ENCODE results near the gene PURB.
"Not testable (repeated sequence)": the region's sequence is repeated elsewhere in the genome, so short reads cannot be mapped to it uniquely, and the experiment has no call there.

The PURB gene

DNA sequence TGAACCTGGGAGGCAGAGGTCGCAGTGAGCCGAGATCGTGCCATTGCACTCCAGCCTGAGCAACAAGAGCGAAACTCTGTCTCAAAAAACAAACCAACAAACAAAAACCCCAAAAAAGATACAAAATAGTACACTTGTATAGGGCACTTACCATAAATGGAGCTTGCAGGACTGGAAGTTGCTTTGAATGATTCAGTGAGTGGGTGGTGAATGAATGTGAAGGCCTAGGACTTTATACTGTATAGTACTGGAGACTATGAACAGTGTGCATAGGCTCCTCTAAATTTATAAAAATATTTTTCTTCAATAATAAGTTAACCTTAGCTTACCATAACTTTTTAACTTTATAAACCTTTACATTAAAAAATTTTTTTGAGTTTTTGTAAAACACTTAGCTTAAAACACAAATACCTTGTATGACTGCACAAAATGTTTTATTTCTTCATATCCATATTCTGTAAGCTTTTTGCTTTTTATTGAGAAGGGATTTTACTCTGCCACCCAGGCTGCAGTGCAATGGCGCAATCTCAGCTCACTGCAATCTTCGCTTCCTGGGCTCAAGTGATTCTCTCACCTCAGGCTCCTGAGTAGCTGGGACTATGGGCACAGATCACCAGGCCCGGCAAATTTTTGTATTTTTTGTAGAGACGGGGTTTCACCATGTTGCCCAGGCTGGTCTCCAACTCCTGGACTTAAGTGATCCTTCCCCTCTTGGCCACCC, 30.5 kb downstream of the PURB start:
- no peak overlapping the region for H3K4me3 ChIP-seq (ENCODE audit: low read depth in 1 of 2, low read length in 2 of 2)
- no peaks in the 10 kb centered on the region for H3K4me1 ChIP-seq (ENCODE audit: control insufficient read depth in 1 of 2, insufficient read depth in 2 of 2, low read length in 2 of 2)
- H3K36me3 ChIP-seq (ENCODE audit: control insufficient read depth in 1 of 2, insufficient read depth in 2 of 2, low read length in 2 of 2): no peaks in the 10 kb centered on the region
- H3K9me3 ChIP-seq (ENCODE audit: control insufficient read depth in 1 of 2, low read length in 2 of 2): no peaks in the 10 kb centered on the region
- no peak overlapping the region for H3K27ac ChIP-seq (ENCODE audit: low read depth, low read length)
- no peak overlapping the region for H3K9ac ChIP-seq (ENCODE audit: low read depth in 1 of 2, low read length in 2 of 2)
- no peaks in the 10 kb centered on the region for H3K27me3 ChIP-seq (ENCODE audit: control insufficient read depth in 1 of 2, insufficient read depth in 2 of 2, low read length in 2 of 2)

DNA sequence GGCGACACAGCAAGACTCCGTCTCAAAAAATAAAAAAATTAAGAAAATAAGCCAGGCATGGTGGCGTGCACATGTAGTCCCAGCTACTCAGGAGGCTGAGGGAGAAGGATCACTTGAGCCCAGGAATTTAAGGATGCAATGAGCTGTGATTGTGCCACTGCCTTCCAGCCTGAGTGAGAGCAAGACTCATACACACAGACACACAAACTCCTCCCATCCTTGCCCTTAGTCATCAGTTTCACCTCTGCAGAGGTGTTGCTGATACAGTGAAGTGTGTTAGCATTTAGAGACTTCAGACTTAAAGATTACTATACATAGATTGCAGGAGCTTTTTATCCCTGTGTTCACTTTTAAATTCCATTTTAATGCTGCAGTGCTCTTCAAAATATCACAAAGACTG, 31.9 kb downstream of the PURB start:
- Histone ChIP-seq H3K9me3 (ENCODE audit: control insufficient read depth in 1 of 2, low read length in 2 of 2) (no peaks in the 10 kb centered on the region), H3K36me3 (ENCODE audit: control insufficient read depth in 1 of 2, insufficient read depth in 2 of 2, low read length in 2 of 2) (no peaks in the 10 kb centered on the region), H3K27ac (ENCODE audit: low read depth, low read length) (no peak overlapping the region), H3K4me3 (ENCODE audit: low read depth in 1 of 2, low read length in 2 of 2) (no peak overlapping the region), H3K27me3 (ENCODE audit: control insufficient read depth in 1 of 2, insufficient read depth in 2 of 2, low read length in 2 of 2) (no peaks in the 10 kb centered on the region), H3K9ac (ENCODE audit: low read depth in 1 of 2, low read length in 2 of 2) (no peak overlapping the region), H3K4me1 (ENCODE audit: control insufficient read depth in 1 of 2, insufficient read depth in 2 of 2, low read length in 2 of 2) (no peaks in the 10 kb centered on the region)

DNA sequence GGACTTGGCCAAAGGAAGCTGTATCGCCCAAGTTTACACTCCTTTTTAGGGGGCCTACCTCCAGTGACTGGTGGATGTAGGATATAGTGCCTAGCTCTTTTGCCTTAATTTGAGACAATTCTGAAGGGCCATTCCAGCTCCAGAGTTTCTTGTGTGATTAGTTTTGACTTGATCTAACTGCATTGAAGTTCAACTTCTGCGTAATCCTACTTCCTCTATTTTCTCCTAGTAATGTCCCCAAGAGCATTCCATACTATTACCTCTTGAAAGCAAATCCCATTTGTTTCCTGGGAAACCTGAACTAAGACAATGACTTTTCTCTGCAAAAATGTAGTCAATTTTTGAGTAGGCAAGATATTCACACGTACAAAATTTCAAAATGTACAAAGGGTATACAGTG, 32.7 kb downstream of the PURB start:
- H3K4me3 ChIP-seq (ENCODE audit: low read depth in 1 of 2, low read length in 2 of 2): no peak overlapping the region
- no peaks in the 10 kb centered on the region for H3K36me3 ChIP-seq (ENCODE audit: control insufficient read depth in 1 of 2, insufficient read depth in 2 of 2, low read length in 2 of 2)
- H3K4me1 ChIP-seq (ENCODE audit: control insufficient read depth in 1 of 2, insufficient read depth in 2 of 2, low read length in 2 of 2): no peaks in the 10 kb centered on the region
- no peaks in the 10 kb centered on the region for H3K9me3 ChIP-seq (ENCODE audit: control insufficient read depth in 1 of 2, low read length in 2 of 2)
- H3K27me3 ChIP-seq (ENCODE audit: control insufficient read depth in 1 of 2, insufficient read depth in 2 of 2, low read length in 2 of 2): no peaks in the 10 kb centered on the region
- no peak overlapping the region for H3K27ac ChIP-seq (ENCODE audit: low read depth, low read length)
- H3K9ac ChIP-seq (ENCODE audit: low read depth in 1 of 2, low read length in 2 of 2): no peak overlapping the region

DNA sequence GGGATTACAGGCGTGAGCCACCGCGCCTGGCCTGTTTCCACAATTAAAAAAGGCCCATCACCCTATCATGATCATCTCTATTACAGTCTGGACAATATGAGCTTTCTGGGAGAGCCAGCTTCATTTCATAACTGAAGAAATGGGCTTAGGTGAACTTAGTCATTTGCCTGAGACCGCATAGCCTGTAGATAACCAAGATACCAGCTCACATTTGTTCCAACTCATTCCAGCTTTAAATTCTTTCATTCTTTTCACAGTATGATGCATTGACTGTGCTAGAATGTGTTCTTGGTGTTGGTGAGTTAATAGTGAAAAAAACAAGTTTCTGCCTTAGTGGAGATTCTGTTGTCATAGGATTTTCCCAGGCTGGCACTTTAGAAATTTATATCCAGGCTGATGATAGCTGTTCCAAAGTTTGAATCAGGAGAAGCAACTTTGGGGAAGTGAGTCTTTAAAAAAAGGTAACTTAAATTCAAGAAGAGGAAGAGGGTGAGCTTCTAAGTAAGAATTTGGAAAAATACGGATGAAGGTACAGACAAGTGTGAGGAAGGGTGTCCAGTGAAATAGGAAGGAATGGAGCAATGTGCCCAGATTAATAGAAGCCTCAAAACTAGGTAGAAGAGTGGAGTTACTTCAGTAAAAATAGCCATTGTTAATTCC, 35.3 kb downstream of the PURB start:
- H3K9me3 ChIP-seq (ENCODE audit: control insufficient read depth in 1 of 2, low read length in 2 of 2): no peaks in the 10 kb centered on the region
- H3K27ac ChIP-seq (ENCODE audit: low read depth, low read length): no peak overlapping the region
- H3K36me3 ChIP-seq (ENCODE audit: control insufficient read depth in 1 of 2, insufficient read depth in 2 of 2, low read length in 2 of 2): no peaks in the 10 kb centered on the region
- no peak overlapping the region for H3K9ac ChIP-seq (ENCODE audit: low read depth in 1 of 2, low read length in 2 of 2)
- peaks cover 11 to 17% of the 10 kb centered on the region in 2 donors for H3K4me1 ChIP-seq (ENCODE audit: control insufficient read depth in 1 of 2, insufficient read depth in 2 of 2, low read length in 2 of 2)
- no peaks in the 10 kb centered on the region for H3K27me3 ChIP-seq (ENCODE audit: control insufficient read depth in 1 of 2, insufficient read depth in 2 of 2, low read length in 2 of 2)
- no peak overlapping the region for H3K4me3 ChIP-seq (ENCODE audit: low read depth in 1 of 2, low read length in 2 of 2)

GRCh38 chr7:44849259-44849884, 36.0 kb downstream of the PURB start:
- H3K4me1 ChIP-seq (ENCODE audit: control insufficient read depth in 1 of 2, insufficient read depth in 2 of 2, low read length in 2 of 2): peaks cover 13 to 17% of the 10 kb centered on the region in 2 donors
- H3K9me3 ChIP-seq (ENCODE audit: control insufficient read depth in 1 of 2, low read length in 2 of 2): no peaks in the 10 kb centered on the region
- no peaks in the 10 kb centered on the region for H3K27me3 ChIP-seq (ENCODE audit: control insufficient read depth in 1 of 2, insufficient read depth in 2 of 2, low read length in 2 of 2)
- H3K9ac ChIP-seq (ENCODE audit: low read depth in 1 of 2, low read length in 2 of 2): peak overlapping the region in 1 of 2 donors; percentile 92
- no peak overlapping the region for H3K4me3 ChIP-seq (ENCODE audit: low read depth in 1 of 2, low read length in 2 of 2)
- no peaks in the 10 kb centered on the region for H3K36me3 ChIP-seq (ENCODE audit: control insufficient read depth in 1 of 2, insufficient read depth in 2 of 2, low read length in 2 of 2)
- H3K27ac ChIP-seq (ENCODE audit: low read depth, low read length): no peak overlapping the region

GRCh38 chr7:44847920-44848634, 37.3 kb downstream of the PURB start, which contains the start of gene H2AZ2:
H2AZ2 (minus strand) TSS chr7:44848087; CDS start chr7:44847971, 116 bp downstream.
- Histone ChIP-seq H3K4me3 (ENCODE audit: low read depth in 1 of 2, low read length in 2 of 2) (peak within 1 kb of the TSS; percentile 96 to 98), H3K4me1 (ENCODE audit: control insufficient read depth in 1 of 2, insufficient read depth in 2 of 2, low read length in 2 of 2) (peaks cover 13 to 17% of the 10 kb centered on the region in 2 donors), H3K27me3 (ENCODE audit: control insufficient read depth in 1 of 2, insufficient read depth in 2 of 2, low read length in 2 of 2) (no peaks in the 10 kb centered on the region)

GRCh38 chr7:44847509-44847919, 37.8 kb downstream of the PURB start:
- H3K36me3 ChIP-seq (ENCODE audit: control insufficient read depth in 1 of 2, insufficient read depth in 2 of 2, low read length in 2 of 2): peaks cover under 1 to 3% of the 10 kb centered on the region in 2 donors
- H3K4me1 ChIP-seq (ENCODE audit: control insufficient read depth in 1 of 2, insufficient read depth in 2 of 2, low read length in 2 of 2): peaks cover 13 to 17% of the 10 kb centered on the region in 2 donors
- H3K27me3 ChIP-seq (ENCODE audit: control insufficient read depth in 1 of 2, insufficient read depth in 2 of 2, low read length in 2 of 2): no peaks in the 10 kb centered on the region
- H3K9ac ChIP-seq (ENCODE audit: low read depth in 1 of 2, low read length in 2 of 2): peak overlapping the region; percentile 94 to 99
- no peaks in the 10 kb centered on the region for H3K9me3 ChIP-seq (ENCODE audit: control insufficient read depth in 1 of 2, low read length in 2 of 2)
- H3K4me3 ChIP-seq (ENCODE audit: low read depth in 1 of 2, low read length in 2 of 2): peak overlapping the region; percentile 96 to 98
- H3K27ac ChIP-seq (ENCODE audit: low read depth, low read length): peak overlapping the region; percentile 96

More at GRCh38 chr7:44847920-44848634, 37.3 kb downstream of the PURB start, which contains the start of gene H2AZ2:
- Histone ChIP-seq H3K9me3 (ENCODE audit: control insufficient read depth in 1 of 2, low read length in 2 of 2) (no peaks in the 10 kb centered on the region), H3K36me3 (ENCODE audit: control insufficient read depth in 1 of 2, insufficient read depth in 2 of 2, low read length in 2 of 2) (no peaks in the 10 kb centered on the region), H3K27ac (ENCODE audit: low read depth, low read length) (peak within 1 kb of the TSS; percentile 96), H3K9ac (ENCODE audit: low read depth in 1 of 2, low read length in 2 of 2) (peak within 1 kb of the TSS; percentile 94 to 99)

DNA sequence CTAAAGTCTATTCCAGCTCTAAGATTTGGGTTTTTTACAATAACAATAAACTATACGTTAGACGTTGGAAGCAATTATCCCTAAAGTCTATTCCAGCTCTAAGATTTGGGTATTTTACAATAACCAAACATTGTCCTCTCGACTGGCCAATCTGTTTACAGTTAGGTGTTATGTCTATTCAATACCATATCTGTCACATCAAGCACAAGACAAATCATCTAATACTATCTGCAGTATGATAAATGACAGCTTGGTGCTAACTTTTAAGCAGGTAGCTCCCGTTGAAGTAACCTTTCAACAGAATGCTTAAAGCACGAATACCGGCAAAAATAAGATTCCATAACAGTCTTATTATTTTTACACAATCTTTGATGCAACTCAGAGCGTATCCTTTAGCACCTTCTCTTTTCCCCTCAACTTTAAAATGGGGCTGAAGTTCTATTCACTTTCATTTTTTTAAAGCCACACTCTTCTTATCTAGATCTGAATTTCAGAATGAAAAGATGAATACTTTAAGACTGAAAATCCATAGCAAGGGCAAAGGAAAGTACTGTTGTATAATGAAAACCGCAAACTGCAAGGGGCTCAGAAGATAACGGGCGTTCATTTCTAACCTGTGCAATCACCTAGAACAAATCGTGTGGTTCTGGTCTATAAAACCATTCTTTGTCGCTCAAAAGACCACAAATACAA, 38.4 kb downstream of the PURB start:
- peaks cover 13 to 17% of the 10 kb centered on the region in 2 donors for H3K4me1 ChIP-seq (ENCODE audit: control insufficient read depth in 1 of 2, insufficient read depth in 2 of 2, low read length in 2 of 2)
- no peaks in the 10 kb centered on the region for H3K9me3 ChIP-seq (ENCODE audit: control insufficient read depth in 1 of 2, low read length in 2 of 2)
- H3K9ac ChIP-seq (ENCODE audit: low read depth in 1 of 2, low read length in 2 of 2): peak overlapping the region; percentile 94 to 99
- H3K27ac ChIP-seq (ENCODE audit: low read depth, low read length): peak overlapping the region; percentile 96
- peaks cover 6 to 7% of the 10 kb centered on the region in 2 donors for H3K36me3 ChIP-seq (ENCODE audit: control insufficient read depth in 1 of 2, insufficient read depth in 2 of 2, low read length in 2 of 2)
- H3K27me3 ChIP-seq (ENCODE audit: control insufficient read depth in 1 of 2, insufficient read depth in 2 of 2, low read length in 2 of 2): no peaks in the 10 kb centered on the region
- H3K4me3 ChIP-seq (ENCODE audit: low read depth in 1 of 2, low read length in 2 of 2): peak overlapping the region; percentile 96 to 98

DNA sequence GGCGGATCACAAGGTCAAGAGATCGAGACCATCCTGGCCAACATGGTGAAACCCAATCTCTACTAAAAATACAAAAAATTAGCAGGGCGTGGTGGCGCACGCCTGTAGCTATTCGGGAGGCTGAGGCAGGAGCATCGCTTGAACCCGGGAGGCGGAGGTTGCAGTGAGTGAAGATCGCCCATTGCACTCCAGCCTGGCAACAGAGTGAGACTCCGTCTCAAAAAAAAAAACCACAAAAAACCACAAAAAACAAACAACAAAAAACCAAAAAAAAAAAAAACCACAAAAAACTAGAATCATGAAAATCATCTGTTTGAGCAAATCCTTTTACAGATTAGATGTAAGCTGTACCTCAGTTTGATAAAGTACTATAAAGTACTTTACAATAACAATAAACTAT, 38.9 kb downstream of the PURB start:
- not testable (repeated sequence) for H3K27me3 ChIP-seq (ENCODE audit: control insufficient read depth in 1 of 2, insufficient read depth in 2 of 2, low read length in 2 of 2); H3K36me3 ChIP-seq (ENCODE audit: control insufficient read depth in 1 of 2, insufficient read depth in 2 of 2, low read length in 2 of 2); H3K9me3 ChIP-seq (ENCODE audit: control insufficient read depth in 1 of 2, low read length in 2 of 2)
- peak overlapping the region; percentile 96 to 98 for H3K4me3 ChIP-seq (ENCODE audit: low read depth in 1 of 2, low read length in 2 of 2)
- peaks cover 13 to 17% of the 10 kb centered on the region in 2 donors for H3K4me1 ChIP-seq (ENCODE audit: control insufficient read depth in 1 of 2, insufficient read depth in 2 of 2, low read length in 2 of 2)
- H3K27ac ChIP-seq (ENCODE audit: low read depth, low read length): peak overlapping the region; percentile 2
- peak overlapping the region; percentile 94 to 99 for H3K9ac ChIP-seq (ENCODE audit: low read depth in 1 of 2, low read length in 2 of 2)
